ENCODE measurements around the gene PRIMPOL. TPM values are rescaled to one million over a fixed set of nuclear protein-coding genes. Genes with fewer than 3 reads are reported as not detected.

PRIMPOL gene
- total and polyA plus RNA-seq, 5 donors from 2014 or later = 10.1 to 20.1 (median 16.5) TPM

DNA sequence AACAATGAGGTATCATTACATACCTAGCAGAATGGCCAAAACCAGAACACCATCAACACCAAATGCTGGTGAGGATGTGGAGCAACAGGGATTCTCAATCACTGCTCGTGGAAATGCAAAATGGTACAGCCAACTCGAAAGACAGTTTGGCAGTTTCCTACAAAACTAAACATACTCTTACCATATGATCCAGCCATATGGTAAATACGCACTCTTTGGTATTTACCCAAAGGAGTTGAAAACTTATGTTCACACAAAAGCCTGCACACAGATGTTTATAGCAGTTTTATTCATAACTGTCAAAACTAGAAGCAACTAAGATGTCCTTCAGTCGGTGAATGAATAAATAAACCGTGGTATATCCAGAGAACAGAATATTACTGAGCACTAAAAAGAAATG, 8.1 kb upstream of the PRIMPOL start:
- Histone ChIP-seq H3K4me1 (ENCODE audit: control insufficient read depth, insufficient read depth, low read length, poor library complexity, severe bottlenecking) (peaks cover 59% of the 10 kb centered on the region), H3K27me3 (ENCODE audit: control insufficient read depth, insufficient read depth, low read length) (no peaks in the 10 kb centered on the region), H3K4me3 (ENCODE audit: low read depth, low read length) (peak overlapping the region; percentile 16), H3K36me3 (ENCODE audit: control insufficient read depth, insufficient read depth, low read length) (peaks cover 39% of the 10 kb centered on the region), H3K9me3 (ENCODE audit: control insufficient read depth in 2 of 2, low read length in 2 of 2) (no peaks in the 10 kb centered on the region), H3K27ac (ENCODE audit: insufficient read depth, low read length, poor library complexity, severe bottlenecking) (no peak overlapping the region)
- Mint-ChIP-seq H3K4me1 (peaks cover 55 to 81% (median 62%) of the 10 kb centered on the region in 4 donors), H3K36me3 (peaks cover 45% of the 10 kb centered on the region), H3K4me3 (peak overlapping the region; percentile 13 to 66 (median 28)), H3K27me3 (no peaks in the 10 kb centered on the region), H3K9me3 (no peaks in the 10 kb centered on the region), H3K27ac (peak overlapping the region in 1 of 3 donors; percentile 20)
- DNase-seq (no peak), ATAC-seq (ENCODE audit: low read depth in 2 of 2) (no peak)

DNA sequence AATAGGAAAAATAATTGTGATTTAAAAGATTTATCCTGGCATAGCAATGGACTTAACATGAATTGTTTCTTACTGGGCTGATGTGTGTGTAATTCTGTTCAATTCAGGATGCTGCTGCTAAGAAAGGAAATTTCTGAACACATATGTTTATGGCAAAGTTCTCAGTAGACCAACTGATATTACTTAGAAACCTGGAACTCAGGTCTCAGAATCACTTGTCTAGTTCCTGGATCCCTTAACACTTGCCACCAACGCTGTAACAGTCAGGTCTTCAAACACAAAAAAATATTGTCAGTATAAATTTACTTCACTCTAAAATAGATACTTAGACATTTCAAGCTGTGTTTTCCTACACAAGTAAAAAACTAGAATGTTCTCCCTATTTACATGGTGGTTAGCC, 5.8 kb upstream of the PRIMPOL start:
- Histone ChIP-seq H3K27ac (ENCODE audit: insufficient read depth, low read length, poor library complexity, severe bottlenecking) (no peak overlapping the region), H3K4me3 (ENCODE audit: low read depth, low read length) (peak overlapping the region; percentile 49), H3K9me3 (ENCODE audit: control insufficient read depth in 2 of 2, low read length in 2 of 2) (no peaks in the 10 kb centered on the region), H3K27me3 (ENCODE audit: control insufficient read depth, insufficient read depth, low read length) (no peaks in the 10 kb centered on the region), H3K4me1 (ENCODE audit: control insufficient read depth, insufficient read depth, low read length, poor library complexity, severe bottlenecking) (peaks cover 76% of the 10 kb centered on the region), H3K36me3 (ENCODE audit: control insufficient read depth, insufficient read depth, low read length) (peaks cover 23% of the 10 kb centered on the region)
- peaks cover 42% of the 10 kb centered on the region for H3K36me3 Mint-ChIP-seq
- H3K27ac Mint-ChIP-seq = no peak overlapping the region
- H3K4me1 Mint-ChIP-seq = peaks cover 60 to 84% (median 74%) of the 10 kb centered on the region in 4 donors
- H3K9me3 Mint-ChIP-seq = no peaks in the 10 kb centered on the region
- DNase-seq (peak in 1 of 3 donors; percentile 77), ATAC-seq (ENCODE audit: low read depth in 2 of 2) (no peak)
- H3K4me3 Mint-ChIP-seq = peak overlapping the region; percentile 14 to 43 (median 32)
- H3K27me3 Mint-ChIP-seq = no peaks in the 10 kb centered on the region

DNA sequence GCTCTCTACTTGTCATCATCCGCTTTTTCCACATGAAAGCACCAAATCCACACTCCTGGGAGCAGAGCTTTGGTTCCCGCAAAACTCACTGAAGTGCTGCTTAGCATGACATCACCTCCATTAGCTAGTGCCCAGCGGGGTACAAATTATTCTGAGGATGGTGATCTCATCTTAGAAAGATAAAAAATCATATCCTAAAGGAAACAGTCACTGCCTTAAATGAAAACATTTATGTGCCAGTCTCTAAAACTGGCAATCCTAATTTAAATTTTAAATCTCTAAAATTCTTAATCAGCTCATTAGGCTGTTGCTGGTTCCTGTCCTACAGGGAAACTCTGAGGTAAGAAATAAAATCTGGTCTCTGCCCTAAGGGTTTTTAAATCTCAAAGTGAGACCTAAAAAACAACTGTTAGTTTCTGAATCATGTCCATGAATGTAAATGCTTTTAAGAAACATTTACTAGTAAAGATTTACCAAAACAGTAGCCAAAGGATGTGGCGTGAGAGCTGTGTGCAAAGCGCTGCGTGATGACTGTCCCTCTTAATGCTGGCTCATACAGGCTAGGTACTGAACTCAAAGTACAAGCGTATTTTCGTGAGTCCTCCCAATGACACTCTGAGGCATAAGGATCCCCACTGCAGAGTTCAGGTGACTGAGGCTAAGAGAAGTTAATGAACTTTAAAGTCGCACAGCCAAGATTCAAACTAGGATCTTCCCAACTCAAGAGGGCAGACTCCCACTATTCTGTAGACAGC, 4.8 kb upstream of the PRIMPOL start:
- H3K27ac Mint-ChIP-seq = peak overlapping the region in 2 of 3 donors; percentile 42 to 74
- peaks cover 53 to 75% (median 65%) of the 10 kb centered on the region in 4 donors for H3K4me1 Mint-ChIP-seq
- Histone ChIP-seq H3K4me3 (ENCODE audit: low read depth, low read length) (peak overlapping the region; percentile 56), H3K27ac (ENCODE audit: insufficient read depth, low read length, poor library complexity, severe bottlenecking) (peak overlapping the region; percentile 84), H3K27me3 (ENCODE audit: control insufficient read depth, insufficient read depth, low read length) (no peaks in the 10 kb centered on the region), H3K9me3 (ENCODE audit: control insufficient read depth in 2 of 2, low read length in 2 of 2) (no peaks in the 10 kb centered on the region), H3K4me1 (ENCODE audit: control insufficient read depth, insufficient read depth, low read length, poor library complexity, severe bottlenecking) (peaks cover 71% of the 10 kb centered on the region), H3K36me3 (ENCODE audit: control insufficient read depth, insufficient read depth, low read length) (peaks cover 23% of the 10 kb centered on the region)
- H3K9me3 Mint-ChIP-seq = no peaks in the 10 kb centered on the region
- ATAC-seq (ENCODE audit: low read depth in 2 of 2) (no peak), DNase-seq (peak in 1 of 3 donors; percentile 60)
- H3K36me3 Mint-ChIP-seq = peaks cover 37% of the 10 kb centered on the region
- peak overlapping the region; percentile 48 to 78 (median 64) for H3K4me3 Mint-ChIP-seq
- no peaks in the 10 kb centered on the region for H3K27me3 Mint-ChIP-seq

DNA sequence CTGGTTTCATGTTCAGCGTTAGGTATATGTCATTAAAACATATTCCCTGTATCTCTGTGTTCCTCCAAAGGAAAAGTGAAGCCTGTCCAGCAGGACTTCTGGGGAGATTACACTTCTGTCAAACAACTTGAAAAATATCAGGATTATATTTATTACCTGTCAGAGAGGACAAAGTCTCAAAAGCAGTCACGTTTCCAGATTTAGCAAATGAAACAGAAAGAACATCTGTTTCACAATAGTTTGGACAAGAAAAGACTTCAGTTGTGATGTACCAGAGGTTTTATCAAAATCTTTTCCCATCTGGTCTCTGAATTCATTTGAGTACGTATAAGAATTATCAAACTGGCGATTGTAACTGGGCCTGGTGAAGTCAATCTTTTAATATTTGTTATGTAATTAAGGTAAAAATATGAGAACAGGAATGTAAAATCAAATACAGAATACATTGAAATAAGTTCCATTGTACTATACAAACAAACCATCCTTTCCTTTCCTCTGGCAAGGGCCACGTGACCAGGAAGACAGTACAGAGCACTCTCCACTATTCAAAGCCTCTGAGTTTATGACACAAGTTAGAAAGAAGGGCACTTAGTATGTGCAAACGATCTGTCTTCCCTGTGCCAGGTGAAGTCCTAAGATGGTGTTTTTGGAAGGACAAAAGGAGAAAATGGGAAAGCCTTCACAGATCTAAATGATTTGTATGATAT, 3.5 kb upstream of the PRIMPOL start:
- Histone ChIP-seq H3K4me3 (ENCODE audit: low read depth, low read length) (peak overlapping the region; percentile 73), H3K4me1 (ENCODE audit: control insufficient read depth, insufficient read depth, low read length, poor library complexity, severe bottlenecking) (peaks cover 63% of the 10 kb centered on the region), H3K27me3 (ENCODE audit: control insufficient read depth, insufficient read depth, low read length) (no peaks in the 10 kb centered on the region), H3K36me3 (ENCODE audit: control insufficient read depth, insufficient read depth, low read length) (peaks cover 20% of the 10 kb centered on the region), H3K9me3 (ENCODE audit: control insufficient read depth in 2 of 2, low read length in 2 of 2) (no peaks in the 10 kb centered on the region), H3K27ac (ENCODE audit: insufficient read depth, low read length, poor library complexity, severe bottlenecking) (peak overlapping the region; percentile 84)
- DNase-seq (no peak), ATAC-seq (ENCODE audit: low read depth in 2 of 2) (no peak)
- H3K36me3 Mint-ChIP-seq = peaks cover 31% of the 10 kb centered on the region
- peak overlapping the region; percentile 90 to 94 (median 92) for H3K4me3 Mint-ChIP-seq
- peaks cover 48 to 72% (median 63%) of the 10 kb centered on the region in 4 donors for H3K4me1 Mint-ChIP-seq
- H3K27me3 Mint-ChIP-seq = no peaks in the 10 kb centered on the region
- no peaks in the 10 kb centered on the region for H3K9me3 Mint-ChIP-seq
- peak overlapping the region; percentile 35 to 94 (median 94) for H3K27ac Mint-ChIP-seq

DNA sequence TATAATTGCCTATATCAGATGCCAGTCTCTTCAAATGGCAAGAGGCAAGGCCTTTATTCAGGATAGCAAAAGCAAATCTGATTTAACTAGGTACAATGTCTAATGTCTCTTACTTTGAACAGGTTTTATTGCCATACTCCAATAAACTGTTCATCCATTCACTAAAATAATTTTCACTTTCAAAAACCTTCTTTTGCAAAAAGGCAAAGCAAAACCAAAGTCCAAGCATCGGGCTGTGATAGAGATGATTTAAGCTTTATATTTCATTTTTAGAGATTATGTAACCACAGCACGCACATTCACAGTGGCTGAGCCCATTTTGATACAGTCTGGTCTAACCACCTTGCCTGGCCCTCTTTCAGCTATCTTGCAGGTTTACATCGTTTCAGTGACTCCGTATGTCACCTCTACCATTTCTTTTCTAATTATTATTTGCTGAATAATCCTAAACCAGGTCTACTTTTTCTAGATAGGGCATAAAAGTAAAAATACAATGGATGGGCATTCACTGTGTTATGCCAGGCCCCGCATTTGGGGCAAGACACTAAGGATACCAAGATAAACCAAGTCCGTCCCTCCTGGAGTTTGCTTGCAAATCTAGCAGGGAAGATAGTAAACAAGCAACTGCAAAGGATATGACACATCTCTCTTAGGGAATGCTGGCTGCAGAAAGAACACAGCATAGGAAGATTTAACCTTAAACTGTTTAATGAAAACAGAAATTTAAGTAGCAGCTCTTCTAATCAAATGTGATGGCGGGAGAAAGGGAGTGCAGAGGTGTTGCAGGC, 2.1 kb upstream of the PRIMPOL start:
- H3K4me1 ChIP-seq (ENCODE audit: control insufficient read depth, insufficient read depth, low read length, poor library complexity, severe bottlenecking) = peaks cover 54% of the 10 kb centered on the region
- H3K27me3 ChIP-seq (ENCODE audit: control insufficient read depth, insufficient read depth, low read length) = no peaks in the 10 kb centered on the region
- peak overlapping the region; percentile 84 for H3K27ac ChIP-seq (ENCODE audit: insufficient read depth, low read length, poor library complexity, severe bottlenecking)
- H3K4me3 ChIP-seq (ENCODE audit: low read depth, low read length) = peak overlapping the region; percentile 73
- Mint-ChIP-seq H3K27me3 (no peaks in the 10 kb centered on the region), H3K4me1 (peaks cover 39 to 65% (median 55%) of the 10 kb centered on the region in 4 donors), H3K9me3 (no peaks in the 10 kb centered on the region), H3K27ac (peak overlapping the region; percentile 68 to 94 (median 94)), H3K36me3 (peaks cover 28% of the 10 kb centered on the region), H3K4me3 (peak overlapping the region; percentile 90 to 94 (median 92))
- no peak for DNase-seq
- no peaks in the 10 kb centered on the region for H3K9me3 ChIP-seq (ENCODE audit: control insufficient read depth in 2 of 2, low read length in 2 of 2)
- no peak for ATAC-seq (ENCODE audit: low read depth in 2 of 2)
- H3K36me3 ChIP-seq (ENCODE audit: control insufficient read depth, insufficient read depth, low read length) = peaks cover 17% of the 10 kb centered on the region

DNA sequence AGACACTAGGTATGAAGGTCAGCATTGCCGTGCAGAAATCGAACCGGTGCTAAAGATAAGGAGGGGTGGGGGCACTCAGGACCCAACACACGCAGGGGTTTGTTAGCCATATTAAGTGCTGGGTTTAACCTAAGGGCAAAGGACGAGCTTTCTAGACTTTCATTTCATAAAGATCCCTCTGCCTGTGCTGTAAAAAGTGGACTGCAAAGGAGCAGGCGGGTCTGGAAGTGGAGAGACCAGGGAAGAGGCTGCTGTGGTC, 1.6 kb upstream of the PRIMPOL start:
- ATAC-seq (ENCODE audit: low read depth in 2 of 2) = no peak
- Histone ChIP-seq H3K4me3 (ENCODE audit: low read depth, low read length) (peak overlapping the region; percentile 73), H3K36me3 (ENCODE audit: control insufficient read depth, insufficient read depth, low read length) (peaks cover 16% of the 10 kb centered on the region), H3K27ac (ENCODE audit: insufficient read depth, low read length, poor library complexity, severe bottlenecking) (peak overlapping the region; percentile 84), H3K9me3 (ENCODE audit: control insufficient read depth in 2 of 2, low read length in 2 of 2) (no peaks in the 10 kb centered on the region), H3K27me3 (ENCODE audit: control insufficient read depth, insufficient read depth, low read length) (no peaks in the 10 kb centered on the region), H3K4me1 (ENCODE audit: control insufficient read depth, insufficient read depth, low read length, poor library complexity, severe bottlenecking) (peaks cover 54% of the 10 kb centered on the region)
- H3K9me3 Mint-ChIP-seq = no peaks in the 10 kb centered on the region
- peaks cover 25% of the 10 kb centered on the region for H3K36me3 Mint-ChIP-seq
- peaks cover 34 to 63% (median 51%) of the 10 kb centered on the region in 4 donors for H3K4me1 Mint-ChIP-seq
- H3K4me3 Mint-ChIP-seq = peak overlapping the region; percentile 90 to 94 (median 92)
- DNase-seq = no peak
- H3K27me3 Mint-ChIP-seq = no peaks in the 10 kb centered on the region
- H3K27ac Mint-ChIP-seq = peak overlapping the region; percentile 68 to 94 (median 94)

DNA sequence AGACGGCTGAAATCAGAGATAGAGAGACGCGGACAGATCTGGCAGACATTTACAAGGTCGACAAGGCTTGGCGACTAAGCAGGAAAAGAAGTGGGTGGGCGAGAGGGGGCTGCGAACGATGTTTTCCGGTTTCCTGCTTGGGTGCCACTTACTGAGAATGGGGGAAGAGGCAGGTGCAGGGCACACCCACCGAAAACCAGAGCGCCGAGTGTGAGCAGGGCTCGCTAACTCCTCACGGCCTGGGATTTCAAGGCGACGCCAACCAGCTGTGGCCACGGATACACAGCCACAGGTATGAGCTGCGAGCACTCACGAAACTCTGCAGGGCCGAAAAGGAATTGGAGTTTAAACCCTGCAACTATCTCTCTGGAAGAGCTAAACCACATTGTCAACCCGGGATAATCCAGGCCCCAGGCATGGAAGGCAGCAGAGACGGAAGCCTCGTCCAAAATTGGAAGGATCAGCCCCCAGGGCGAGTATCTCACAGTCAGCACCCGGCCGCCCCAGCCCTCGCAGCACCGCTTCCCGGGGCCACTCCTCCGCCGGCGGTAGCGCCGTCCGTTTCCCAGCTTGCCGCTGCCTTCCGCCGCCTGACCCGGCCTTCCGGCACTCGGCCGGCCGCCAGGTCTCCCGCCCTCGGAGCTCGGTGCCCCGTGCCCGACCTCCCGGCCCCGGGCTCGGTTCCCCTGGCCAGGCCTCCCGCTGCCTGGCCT, 1.1 kb upstream of the PRIMPOL start:
- Mint-ChIP-seq H3K4me3 (peak overlapping the region; percentile 90 to 94 (median 92)), H3K4me1 (peaks cover 34 to 63% (median 49%) of the 10 kb centered on the region in 4 donors), H3K36me3 (peaks cover 25% of the 10 kb centered on the region), H3K27me3 (no peaks in the 10 kb centered on the region), H3K9me3 (no peaks in the 10 kb centered on the region), H3K27ac (peak overlapping the region; percentile 68 to 94 (median 94))
- no peaks in the 10 kb centered on the region for H3K27me3 ChIP-seq (ENCODE audit: control insufficient read depth, insufficient read depth, low read length)
- H3K27ac ChIP-seq (ENCODE audit: insufficient read depth, low read length, poor library complexity, severe bottlenecking) = peak overlapping the region; percentile 84
- H3K4me1 ChIP-seq (ENCODE audit: control insufficient read depth, insufficient read depth, low read length, poor library complexity, severe bottlenecking) = peaks cover 54% of the 10 kb centered on the region
- H3K36me3 ChIP-seq (ENCODE audit: control insufficient read depth, insufficient read depth, low read length) = peaks cover 14% of the 10 kb centered on the region
- DNase-seq = peak; percentile 24 to 83 (median 43)
- peak overlapping the region; percentile 73 for H3K4me3 ChIP-seq (ENCODE audit: low read depth, low read length)
- no peaks in the 10 kb centered on the region for H3K9me3 ChIP-seq (ENCODE audit: control insufficient read depth in 2 of 2, low read length in 2 of 2)
- no peak for ATAC-seq (ENCODE audit: low read depth in 2 of 2)
